CD4-positive, CD25-positive, alpha-beta regulatory T cell (primary cell): Measurements from ENCODE around the gene MPZL3. TPM values are rescaled to one million over a fixed set of nuclear protein-coding genes. Genes with fewer than 3 reads are reported as not detected.

Experiments used
- ATAC-seq, 2 donors: fragments of 150-1000 bp; cut with Tn5 transposase; one replicate each; pipeline ENCODE4 v1.10.0; 2021; ENCODE audit warnings: low read depth in 2 of 2, moderate number of reproducible peaks in 2 of 2, moderate library complexity in 1 of 2
- DNase-seq, 3 donors: peaks; one replicate each; pipeline versions ENCODE4 v3.0.0 to v3.0.0-alpha.2; 2012 to 2022; ENCODE audit warnings: mixed read lengths in 1 of 3
- H3K27ac ChIP-seq: one replicate; pipeline ENCODE4 v1.7.0; 2013; ENCODE audit warnings: mild to moderate bottlenecking, low read length; ENCODE audit not compliant: insufficient read depth, poor library complexity, severe bottlenecking
- H3K27me3 ChIP-seq: one replicate; pipeline ENCODE4 v1.7.0; 2013; ENCODE audit warnings: low read length; ENCODE audit not compliant: control insufficient read depth, insufficient read depth
- H3K36me3 ChIP-seq: one replicate; pipeline ENCODE4 v1.7.0; 2013; ENCODE audit warnings: mild to moderate bottlenecking, low read length, moderate library complexity; ENCODE audit not compliant: control insufficient read depth, insufficient read depth
- H3K4me1 ChIP-seq: 2 replicates; pipeline ENCODE4 v1.7.0; 2013; ENCODE audit warnings: mild to moderate bottlenecking, low read length; ENCODE audit not compliant: insufficient read depth, control insufficient read depth, poor library complexity, severe bottlenecking
- H3K4me3 ChIP-seq: one replicate; pipeline ENCODE4 v1.7.0; 2013; ENCODE audit warnings: low read depth, mild to moderate bottlenecking, low read length, moderate library complexity
- H3K9me3 ChIP-seq, 2 experiments: 1 replicate in 1 of 2; 2 replicates in 1 of 2; pipeline ENCODE4 v1.7.0; 2013; ENCODE audit warnings: low read length in 2 of 2, mild to moderate bottlenecking in 1 of 2, moderate library complexity in 1 of 2; ENCODE audit not compliant: control insufficient read depth in 2 of 2
- H3K27ac Mint-ChIP-seq, 3 donors: one replicate each; pipeline ENCODE4 v1.8.0; 2020 to 2022; ENCODE audit warnings: mild to moderate bottlenecking in 3 of 3, mixed read lengths in 3 of 3, moderate library complexity in 2 of 3
- H3K27me3 Mint-ChIP-seq: one replicate; pipeline ENCODE4 v1.8.0; 2022; ENCODE audit warnings: mild to moderate bottlenecking, mixed read lengths
- H3K36me3 Mint-ChIP-seq: one replicate; pipeline ENCODE4 v1.8.0; 2020; ENCODE audit warnings: mixed read lengths
- H3K4me1 Mint-ChIP-seq, 4 donors: one replicate each; pipeline ENCODE4 v1.8.0; 2020 to 2022; ENCODE audit warnings: mixed read lengths in 4 of 4, mild to moderate bottlenecking in 1 of 4
- H3K4me3 Mint-ChIP-seq, 4 donors: one replicate each; pipeline ENCODE4 v1.8.0; 2020 to 2022; ENCODE audit warnings: mild to moderate bottlenecking in 4 of 4, mixed read lengths in 4 of 4, moderate library complexity in 3 of 4
- H3K9me3 Mint-ChIP-seq, 7 donors: one replicate each; pipeline ENCODE4 v1.8.0; 2020 to 2022; ENCODE audit warnings: mixed read lengths in 7 of 7, mild to moderate bottlenecking in 3 of 7, moderate library complexity in 2 of 7
- polyA plus RNA-seq, 4 donors: library from polyadenylated mRNA; unstranded; fragments of 300-500 nt; fragmentation: Illumina TruSeq; gene quantifications; one replicate each; pipeline ENCODE4 v1.2.3, GENCODE V29; 2021
- total RNA-seq: library from RNA; stranded (reverse); gene quantifications from one replicate; pipeline ENCODE4 v1.2.3, GENCODE V29; 2022

The MPZL3 gene
- total RNA-seq (16.1 TPM), polyA plus RNA-seq (10 to 100 TPM in 1 of 4 donors, 1 to 10 TPM in 3; 4.5 to 12.2 (median 6.3) TPM)

DNA sequence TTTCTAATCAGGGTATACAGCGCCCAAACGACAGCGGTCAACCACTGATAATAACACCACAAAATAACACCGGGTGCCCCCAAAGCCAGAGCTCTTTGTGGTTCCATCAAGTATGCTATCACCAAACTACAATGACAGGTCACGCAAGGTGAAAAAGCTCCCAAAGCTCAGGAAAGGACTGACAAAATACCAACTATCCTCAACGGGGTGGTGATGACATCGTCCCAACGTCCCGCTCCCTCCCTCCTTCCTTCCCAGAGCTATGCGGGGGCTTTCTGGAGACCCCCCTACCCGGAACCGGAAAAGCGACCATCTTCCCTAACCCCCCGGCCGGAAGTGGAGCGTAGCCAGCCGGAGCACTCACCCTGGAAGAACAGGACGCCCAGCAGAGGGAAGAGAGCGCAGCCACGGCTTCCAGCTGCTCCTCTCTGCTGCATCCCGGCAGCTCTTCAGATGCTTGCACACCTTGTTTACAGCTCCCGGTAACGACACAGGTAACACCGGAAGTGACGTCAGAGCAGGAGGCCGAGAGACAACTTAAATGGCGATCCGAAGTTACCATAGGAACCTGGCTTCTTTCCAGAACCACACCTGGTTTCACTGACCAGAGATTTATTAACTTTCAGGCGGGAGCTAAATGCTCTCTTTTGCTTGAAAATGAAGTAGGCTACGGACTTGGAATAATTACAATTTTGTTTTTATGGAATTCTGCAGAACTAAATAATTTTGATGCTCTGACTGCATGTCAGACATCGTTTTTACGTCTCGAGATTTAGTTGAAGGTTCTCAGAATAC, at the start of gene MPZL3:
Gene MPZL3, minus strand, starts transcription at position 508 of the 795 bp plus-strand sequence. Its CDS starts 71 bp downstream, at position 437.
- Mint-ChIP-seq H3K27me3 (peaks cover 6% of the 10 kb centered on the region), H3K9me3 (no peaks in the 10 kb centered on the region), H3K36me3 (peaks cover 8% of the 10 kb centered on the region), H3K4me1 (peaks cover 26 to 49% (median 43%) of the 10 kb centered on the region in 4 donors), H3K27ac (peak within 1 kb of the TSS; percentile 99 to 100 (median 100)), H3K4me3 (peak within 1 kb of the TSS; percentile 96 to 100 (median 99))
- Histone ChIP-seq H3K4me1 (peaks cover 27% of the 10 kb centered on the region), H3K4me3 (peak within 1 kb of the TSS; percentile 97), H3K27ac (peak within 1 kb of the TSS; percentile 95), H3K36me3 (no peaks in the 10 kb centered on the region), H3K27me3 (no peaks in the 10 kb centered on the region), H3K9me3 (no peaks in the 10 kb centered on the region)
- DNase-seq (peak; percentile 82 to 92 (median 89)), ATAC-seq (peak; percentile 63)

GRCh38 chr11:118301600-118302195, 49.5 kb upstream of the MPZL3 start:
- Mint-ChIP-seq H3K4me3 (no peak overlapping the region), H3K9me3 (no peaks in the 10 kb centered on the region), H3K4me1 (peaks cover 0 to 48% (median 24%) of the 10 kb centered on the region in 4 donors), H3K27me3 (peaks cover 5% of the 10 kb centered on the region), H3K27ac (peak overlapping the region in 2 of 3 donors; percentile 62 to 99), H3K36me3 (peaks cover 12% of the 10 kb centered on the region)
- Histone ChIP-seq H3K27ac (no peak overlapping the region), H3K4me1 (peaks cover 32% of the 10 kb centered on the region), H3K36me3 (no peaks in the 10 kb centered on the region), H3K4me3 (no peak overlapping the region), H3K27me3 (no peaks in the 10 kb centered on the region), H3K9me3 (no peaks in the 10 kb centered on the region)
- ATAC-seq: no peak
- DNase-seq: no peak

DNA sequence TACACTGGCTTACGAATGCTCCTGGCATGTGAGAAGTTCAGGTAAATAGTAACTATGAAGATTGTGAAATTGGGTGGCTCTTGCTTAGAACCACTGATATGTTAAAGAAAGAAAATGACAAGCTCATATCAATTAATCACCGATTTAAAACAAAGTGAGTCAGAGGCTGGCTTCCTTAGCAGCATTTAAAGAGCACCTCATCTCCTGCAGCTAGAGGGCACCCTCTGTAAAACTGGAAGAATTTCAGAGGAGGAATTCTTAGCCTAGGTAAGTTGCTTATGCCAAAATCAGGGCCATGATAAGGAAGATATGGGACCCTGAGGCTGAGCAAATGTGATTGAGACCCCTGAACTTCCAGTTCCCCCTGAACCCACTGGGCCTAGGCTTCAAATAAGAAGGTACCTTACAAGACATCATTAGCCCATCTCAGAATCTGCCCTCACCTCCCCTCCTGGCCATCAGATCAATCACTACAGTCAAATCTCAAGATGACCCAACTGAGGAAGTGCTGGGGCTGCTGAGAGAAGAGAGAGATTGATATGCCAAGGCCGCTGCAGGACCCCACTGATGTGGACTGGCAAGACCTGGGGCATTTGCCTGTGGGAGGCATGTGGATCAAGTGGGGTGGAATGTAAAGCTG, 43.8 kb upstream of the MPZL3 start:
- Histone ChIP-seq H3K27me3 (no peaks in the 10 kb centered on the region), H3K4me1 (peaks cover 6% of the 10 kb centered on the region), H3K4me3 (no peak overlapping the region), H3K9me3 (no peaks in the 10 kb centered on the region), H3K36me3 (no peaks in the 10 kb centered on the region), H3K27ac (no peak overlapping the region)
- H3K9me3 Mint-ChIP-seq: no peaks in the 10 kb centered on the region
- H3K36me3 Mint-ChIP-seq: no peaks in the 10 kb centered on the region
- H3K4me3 Mint-ChIP-seq: no peak overlapping the region
- peaks cover 4 to 17% (median 13%) of the 10 kb centered on the region in 4 donors for H3K4me1 Mint-ChIP-seq
- DNase-seq (peak in 2 of 3 donors; percentile 43 to 77), ATAC-seq (peak; percentile 76 to 83)
- H3K27me3 Mint-ChIP-seq: peaks cover 4% of the 10 kb centered on the region
- peak overlapping the region; percentile 7 to 88 (median 34) for H3K27ac Mint-ChIP-seq

GRCh38 chr11:118295199-118295598, 43.0 kb upstream of the MPZL3 start:
- H3K36me3 ChIP-seq: no peaks in the 10 kb centered on the region
- ATAC-seq (no peak), DNase-seq (no peak)
- no peaks in the 10 kb centered on the region for H3K27me3 ChIP-seq
- peaks cover 6% of the 10 kb centered on the region for H3K4me1 ChIP-seq
- no peak overlapping the region for H3K27ac ChIP-seq
- Mint-ChIP-seq H3K27ac (no peak overlapping the region), H3K4me3 (no peak overlapping the region), H3K9me3 (no peaks in the 10 kb centered on the region), H3K36me3 (no peaks in the 10 kb centered on the region), H3K27me3 (peaks cover 4% of the 10 kb centered on the region), H3K4me1 (peaks cover 4 to 17% (median 16%) of the 10 kb centered on the region in 4 donors)
- no peaks in the 10 kb centered on the region for H3K9me3 ChIP-seq
- no peak overlapping the region for H3K4me3 ChIP-seq

DNA sequence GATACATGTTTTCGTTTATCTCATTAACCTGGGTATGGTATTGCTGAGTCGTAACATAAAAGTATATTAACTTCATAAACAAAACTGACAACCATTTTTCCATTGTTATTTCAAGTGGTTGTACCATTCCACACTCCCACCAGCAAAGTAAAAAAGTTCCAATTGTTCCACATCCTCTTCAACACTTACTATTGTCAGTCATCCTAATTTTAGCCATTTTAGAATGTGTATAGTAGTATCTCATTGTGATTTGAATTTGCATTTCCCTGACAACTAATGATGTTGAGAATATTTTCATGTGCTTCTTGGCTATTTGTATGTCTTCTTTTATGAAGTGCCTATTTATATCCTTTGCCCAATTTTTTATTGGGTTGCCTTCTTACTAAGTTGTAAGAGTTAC, 41.9 kb upstream of the MPZL3 start:
- Mint-ChIP-seq H3K27ac (no peak overlapping the region), H3K36me3 (no peaks in the 10 kb centered on the region)

DNA sequence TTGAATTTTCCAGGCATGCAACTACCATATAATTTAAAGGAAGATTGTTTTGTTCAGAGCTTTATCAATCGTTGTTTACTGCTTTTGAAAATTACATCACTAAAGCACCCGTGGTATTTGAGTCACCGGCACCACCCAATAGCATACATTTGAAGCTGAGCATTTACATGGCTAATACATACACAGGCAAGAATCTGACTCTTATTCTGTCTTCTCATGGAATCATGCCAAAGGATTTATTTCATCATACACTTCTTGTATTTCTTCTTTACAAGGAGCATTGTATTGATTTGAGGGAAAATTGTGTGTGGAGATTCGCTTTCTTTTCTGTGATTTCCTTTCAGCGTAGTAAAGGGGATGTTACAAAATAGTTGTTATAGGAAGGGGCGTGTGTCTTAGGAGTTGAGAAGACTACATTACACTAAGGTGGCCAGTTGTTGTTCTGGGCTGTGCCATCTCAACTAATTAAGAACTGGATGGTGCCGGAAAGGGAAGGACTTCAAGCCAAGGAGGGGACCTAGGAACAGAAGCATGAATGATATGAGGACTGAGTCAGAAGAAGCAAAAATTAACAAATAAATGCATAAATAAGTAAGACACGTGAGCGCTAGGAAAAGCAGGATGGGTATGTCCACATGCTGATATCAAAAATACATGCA, 39.4 kb upstream of the MPZL3 start:
- Histone ChIP-seq H3K4me3 (no peak overlapping the region), H3K4me1 (peaks cover 6% of the 10 kb centered on the region), H3K36me3 (no peaks in the 10 kb centered on the region), H3K27ac (no peak overlapping the region), H3K27me3 (no peaks in the 10 kb centered on the region), H3K9me3 (no peaks in the 10 kb centered on the region)
- DNase-seq: no peak
- no peaks in the 10 kb centered on the region for H3K36me3 Mint-ChIP-seq
- no peak overlapping the region for H3K27ac Mint-ChIP-seq
- H3K4me3 Mint-ChIP-seq: no peak overlapping the region
- no peak for ATAC-seq
- peaks cover 8 to 18% (median 15%) of the 10 kb centered on the region in 4 donors for H3K4me1 Mint-ChIP-seq
- H3K27me3 Mint-ChIP-seq: peaks cover 11% of the 10 kb centered on the region
- H3K9me3 Mint-ChIP-seq: peaks cover 0 to 1% (median 0%) of the 10 kb centered on the region in 7 donors

More for the DNA sequence above, 41.9 kb upstream of the MPZL3 start:
- H3K4me1 Mint-ChIP-seq: peaks cover 8 to 18% (median 15%) of the 10 kb centered on the region in 4 donors
- no peak overlapping the region for H3K27ac ChIP-seq
- H3K27me3 ChIP-seq: no peaks in the 10 kb centered on the region
- H3K4me3 ChIP-seq: no peak overlapping the region
- no peaks in the 10 kb centered on the region for H3K36me3 ChIP-seq
- ATAC-seq (no peak), DNase-seq (no peak)
- H3K4me1 ChIP-seq: peaks cover 6% of the 10 kb centered on the region
- peaks cover 0 to 1% (median 0%) of the 10 kb centered on the region in 7 donors for H3K9me3 Mint-ChIP-seq
- no peak overlapping the region for H3K4me3 Mint-ChIP-seq
- peaks cover 11% of the 10 kb centered on the region for H3K27me3 Mint-ChIP-seq
- no peaks in the 10 kb centered on the region for H3K9me3 ChIP-seq

DNA sequence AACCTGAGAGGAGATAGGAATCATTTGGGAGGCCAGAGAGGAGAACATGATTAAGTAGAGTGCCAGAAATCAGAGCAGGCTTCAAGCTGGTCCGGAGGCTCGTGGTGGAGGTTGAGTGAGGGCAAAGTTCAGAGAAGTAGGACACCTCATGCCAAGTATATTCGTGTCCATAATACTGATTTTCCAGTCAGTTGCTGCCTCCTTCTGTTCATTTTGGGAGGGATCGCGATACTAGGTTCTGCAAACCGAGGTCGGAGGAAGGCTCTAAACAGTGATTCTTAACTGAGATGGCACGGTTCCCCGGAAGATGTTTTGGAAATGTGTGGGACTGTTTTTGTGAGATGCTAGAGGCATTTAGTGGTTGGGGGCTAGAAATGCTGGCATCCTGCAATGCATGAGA, 38.8 kb upstream of the MPZL3 start:
- Histone ChIP-seq H3K9me3 (no peaks in the 10 kb centered on the region), H3K27me3 (no peaks in the 10 kb centered on the region), H3K36me3 (no peaks in the 10 kb centered on the region), H3K4me1 (peaks cover under 1% of the 10 kb centered on the region), H3K4me3 (no peak overlapping the region), H3K27ac (no peak overlapping the region)
- Mint-ChIP-seq H3K9me3 (peaks cover 0 to 1% (median 0%) of the 10 kb centered on the region in 7 donors), H3K36me3 (no peaks in the 10 kb centered on the region), H3K4me3 (no peak overlapping the region), H3K27ac (no peak overlapping the region), H3K4me1 (peaks cover 9 to 17% (median 11%) of the 10 kb centered on the region in 4 donors), H3K27me3 (peaks cover 11% of the 10 kb centered on the region)
- ATAC-seq: peak; percentile 46 to 63
- DNase-seq: peak in 2 of 3 donors; percentile 50 to 65
